ENCODE data around the gene ACVRL1.
A peak's percentile ranks its signal among the peaks of the same experiment; 100 is the strongest.
"Not testable (repeated sequence)": the region's sequence is repeated elsewhere in the genome, so short reads cannot be mapped to it uniquely, and the experiment has no call there.

Gene ACVRL1

GRCh38 chr12:51874000-51874399 is 33.3 kb upstream of the ACVRL1 start:
- no peak for DNase-seq (ENCODE audit: low read depth)

- no peak for DNase-seq (ENCODE audit: low read depth)
These were observed 32.8 kb upstream of the ACVRL1 start for GRCh38 chr12:51874486-51874885.

- DNase-seq (ENCODE audit: low read depth), result no peak
These were observed 28.2 kb upstream of the ACVRL1 start for GRCh38 chr12:51879102-51879501.

- DNase-seq (ENCODE audit: low read depth), result no peak
These were observed 24.0 kb upstream of the ACVRL1 start for GRCh38 chr12:51883295-51883694.

DNA sequence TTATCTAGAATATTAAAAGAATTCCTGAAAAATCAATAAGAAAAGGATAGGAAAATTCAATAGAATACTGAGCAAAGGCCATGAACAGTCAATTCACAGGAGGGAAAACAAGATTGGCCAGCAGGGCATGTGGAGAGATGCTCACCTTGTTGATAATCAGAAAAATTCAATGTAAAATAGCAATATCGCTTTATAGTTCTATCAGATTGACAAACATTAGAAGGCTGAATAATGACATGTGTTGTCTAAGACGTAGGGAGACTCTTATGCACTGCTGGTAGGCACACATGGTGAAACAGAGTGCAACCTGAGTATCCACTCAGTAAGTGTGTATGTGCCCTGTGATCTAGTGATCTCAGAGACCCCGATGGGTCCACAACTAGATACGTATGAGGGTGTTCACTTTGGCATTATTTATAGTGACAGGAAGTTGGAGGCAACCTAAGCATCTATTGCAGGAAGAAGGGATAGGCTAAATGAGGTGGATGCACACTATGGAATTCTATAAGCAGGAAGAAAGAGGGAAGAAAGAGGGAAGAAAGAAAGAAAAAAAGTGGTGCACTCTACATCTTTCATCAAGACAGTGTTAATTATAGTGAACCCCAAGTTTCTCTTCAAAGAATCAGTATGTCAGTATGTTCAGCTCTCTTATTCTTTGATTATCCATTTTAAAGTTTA is 23.2 kb upstream of the ACVRL1 start:
- DNase-seq (ENCODE audit: low read depth), result no peak

- no peak for DNase-seq (ENCODE audit: low read depth)
These were observed 22.6 kb upstream of the ACVRL1 start for GRCh38 chr12:51884676-51885229.

DNA sequence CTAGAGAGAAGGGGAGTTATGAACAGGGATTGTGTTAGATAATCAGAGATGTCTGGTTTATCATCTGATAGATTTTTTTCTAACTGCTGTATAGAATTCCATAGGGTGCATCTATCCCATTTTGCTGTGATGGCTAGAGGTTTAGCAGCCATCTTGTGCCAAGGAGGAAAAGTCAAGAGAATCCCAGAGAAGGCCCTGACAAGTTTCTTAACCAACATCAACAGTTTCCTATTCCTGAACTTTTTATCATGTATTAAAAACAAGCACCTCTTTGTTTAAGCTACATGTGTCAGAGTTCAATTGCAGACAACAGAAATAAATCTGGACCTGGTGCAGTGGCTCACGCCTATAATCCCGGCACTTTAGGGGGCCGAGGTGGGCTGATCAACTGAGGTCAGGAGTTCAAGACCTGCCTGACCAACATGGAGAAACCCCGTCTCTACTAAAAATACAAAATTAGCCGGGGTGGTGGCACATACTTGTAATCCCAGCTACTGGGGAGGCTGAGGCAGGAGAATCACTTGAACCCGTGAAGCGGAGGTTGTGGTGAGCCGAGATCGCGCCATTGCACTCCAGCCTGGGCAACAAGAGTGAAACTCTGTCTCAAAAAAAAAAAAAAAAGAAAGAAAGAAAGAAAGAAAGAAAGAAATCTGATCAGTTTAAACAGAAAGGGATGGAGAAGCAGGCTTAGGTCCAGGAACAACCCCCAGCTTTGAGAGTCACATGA is 21.8 kb upstream of the ACVRL1 start:
- DNase-seq (ENCODE audit: low read depth), result not testable (repeated sequence)

GRCh38 chr12:51886021-51886710 is 21.1 kb upstream of the ACVRL1 start:
- peak; percentile 27 for DNase-seq (ENCODE audit: low read depth)

GRCh38 chr12:51887476-51888315 is 19.6 kb upstream of the ACVRL1 start, which contains the start of gene ANKRD33:
Gene ANKRD33 (plus strand): TSS chr12:51888103. CDS start chr12:51888187, 84 bp downstream.
- DNase-seq (ENCODE audit: low read depth), result no peak

DNA sequence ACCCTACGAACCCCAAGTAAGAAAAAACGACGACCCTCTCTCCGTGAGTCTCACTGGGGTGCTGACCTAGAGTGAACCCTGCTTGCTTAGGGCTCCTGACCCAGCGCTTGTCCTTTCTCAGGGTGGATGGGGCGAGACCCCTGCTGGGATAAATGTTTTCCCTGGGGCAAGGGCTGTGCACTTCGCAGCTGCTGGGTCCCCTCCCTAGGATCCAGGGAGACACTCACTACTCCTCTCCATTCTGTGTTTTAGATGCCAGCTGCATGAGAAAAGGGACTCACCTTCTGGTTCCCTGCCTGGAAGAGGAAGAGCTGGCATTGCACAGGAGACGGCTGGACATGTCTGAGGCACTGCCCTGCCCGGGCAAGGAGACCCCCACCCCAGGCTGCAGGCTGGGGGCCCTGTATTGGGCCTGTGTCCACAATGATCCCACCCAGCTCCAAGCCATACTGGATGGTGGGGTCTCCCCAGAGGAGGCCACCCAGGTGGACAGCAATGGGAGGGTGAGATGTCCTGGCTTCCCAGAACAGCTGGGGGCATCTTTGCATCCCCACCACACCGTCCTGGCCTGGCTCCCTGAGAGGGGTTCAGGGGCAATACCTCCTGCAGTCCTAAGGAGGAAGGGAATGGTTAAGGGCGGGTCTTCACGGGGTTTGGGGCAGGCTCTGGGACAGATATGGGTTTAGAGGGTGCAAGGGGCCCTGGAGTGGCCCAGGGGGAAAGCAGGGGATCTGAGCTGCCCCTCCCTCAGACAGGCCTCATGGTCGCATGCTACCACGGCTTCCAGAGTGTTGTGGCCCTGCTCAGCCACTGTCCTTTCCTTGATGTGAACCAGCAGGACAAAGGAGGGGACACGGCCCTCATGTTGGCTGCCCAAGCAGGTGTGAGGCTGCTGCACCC is 18.7 kb upstream of the ACVRL1 start:
- DNase-seq (ENCODE audit: low read depth), result no peak

GRCh38 chr12:51889216-51890132 is 17.8 kb upstream of the ACVRL1 start:
- DNase-seq (ENCODE audit: low read depth), result no peak

GRCh38 chr12:51890133-51890464 is 17.2 kb upstream of the ACVRL1 start:
- DNase-seq (ENCODE audit: low read depth), result no peak

DNA sequence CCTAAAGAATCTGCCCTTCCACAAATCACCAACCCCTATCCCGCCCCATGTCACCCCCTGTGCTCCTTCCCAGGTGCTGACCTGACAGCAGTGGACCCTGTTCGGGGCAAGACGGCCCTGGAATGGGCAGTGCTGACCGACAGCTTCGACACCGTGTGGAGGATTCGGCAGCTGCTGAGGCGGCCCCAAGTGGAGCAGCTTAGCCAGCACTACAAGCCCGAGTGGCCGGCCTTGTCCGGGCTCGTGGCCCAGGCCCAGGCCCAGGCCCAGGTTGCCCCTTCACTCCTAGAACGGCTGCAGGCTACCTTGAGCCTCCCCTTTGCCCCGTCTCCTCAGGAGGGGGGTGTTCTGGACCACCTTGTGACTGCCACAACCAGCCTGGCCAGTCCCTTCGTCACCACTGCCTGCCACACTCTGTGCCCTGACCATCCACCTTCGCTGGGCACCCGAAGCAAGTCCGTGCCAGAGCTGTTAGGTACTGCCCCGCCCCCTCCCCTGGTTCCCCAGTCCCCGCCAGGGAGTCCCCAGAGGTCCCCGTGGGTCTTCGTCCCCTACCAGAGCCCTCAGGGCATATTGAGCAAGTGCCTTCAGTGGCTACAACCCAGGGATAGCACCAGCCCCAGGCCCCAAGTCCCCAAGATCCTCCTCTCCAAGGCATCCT is 16.7 kb upstream of the ACVRL1 start:
- DNase-seq (ENCODE audit: low read depth), result no peak

GRCh38 chr12:51891843-51892242 is 15.5 kb upstream of the ACVRL1 start:
- DNase-seq (ENCODE audit: low read depth), result no peak

DNA sequence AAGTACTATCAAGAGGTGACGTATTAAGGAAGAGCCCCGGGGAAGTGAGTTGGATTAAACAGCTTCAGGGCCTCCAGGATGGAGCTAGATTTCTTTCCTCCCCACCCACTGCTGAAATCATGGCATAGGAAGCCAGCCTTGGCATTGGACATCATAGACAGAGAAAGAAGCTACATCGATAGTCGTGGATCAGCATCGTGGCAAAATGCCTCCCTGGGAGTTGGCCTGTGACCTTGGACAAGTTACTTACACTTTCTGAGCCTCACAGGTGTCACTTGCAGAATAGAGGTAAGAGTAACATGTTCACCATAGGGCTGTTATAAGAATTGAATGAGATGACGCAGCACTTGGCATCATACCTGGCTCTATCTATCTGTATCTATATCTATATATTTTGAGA is 13.5 kb upstream of the ACVRL1 start:
- DNase-seq (ENCODE audit: low read depth), result no peak

DNA sequence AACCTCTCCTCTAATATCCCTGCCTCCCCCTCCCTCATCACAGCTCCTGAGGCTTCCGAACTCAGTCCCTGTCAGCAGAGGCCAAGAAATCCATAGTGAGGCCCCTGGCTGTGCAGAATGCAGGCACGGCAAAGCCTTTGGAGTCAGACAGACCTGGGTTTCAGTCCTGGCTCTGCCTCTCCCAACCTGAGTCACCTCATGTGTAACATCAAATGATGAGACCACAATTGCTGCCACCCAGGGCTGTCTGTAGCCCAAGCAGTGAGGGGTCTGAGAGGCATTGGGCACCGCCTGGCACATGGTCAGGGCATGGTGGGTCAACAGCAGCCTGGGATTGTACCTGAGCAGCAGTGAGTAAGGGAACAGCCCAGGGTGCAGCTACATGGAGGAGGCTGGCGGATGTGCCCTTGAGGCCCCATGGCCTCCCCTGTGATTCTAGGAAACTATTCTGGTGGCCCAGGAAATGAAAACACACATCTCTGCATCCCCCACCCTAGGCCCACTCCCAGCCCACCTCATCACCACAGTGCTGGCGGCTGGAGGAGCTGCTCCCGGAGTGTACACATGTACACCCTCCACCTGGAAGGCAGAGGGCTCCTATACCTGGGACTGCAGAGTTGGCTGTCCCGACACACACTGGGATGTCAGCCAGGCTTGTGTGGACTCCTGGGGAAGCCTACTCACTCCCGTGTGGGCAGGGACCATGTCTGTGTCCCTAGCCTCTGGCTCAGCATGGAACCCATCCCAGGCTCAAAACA is 11.7 kb upstream of the ACVRL1 start:
- no peak for DNase-seq (ENCODE audit: low read depth)

- no peak for DNase-seq (ENCODE audit: low read depth)
These were observed 11.1 kb upstream of the ACVRL1 start for GRCh38 chr12:51896236-51896635.

DNA sequence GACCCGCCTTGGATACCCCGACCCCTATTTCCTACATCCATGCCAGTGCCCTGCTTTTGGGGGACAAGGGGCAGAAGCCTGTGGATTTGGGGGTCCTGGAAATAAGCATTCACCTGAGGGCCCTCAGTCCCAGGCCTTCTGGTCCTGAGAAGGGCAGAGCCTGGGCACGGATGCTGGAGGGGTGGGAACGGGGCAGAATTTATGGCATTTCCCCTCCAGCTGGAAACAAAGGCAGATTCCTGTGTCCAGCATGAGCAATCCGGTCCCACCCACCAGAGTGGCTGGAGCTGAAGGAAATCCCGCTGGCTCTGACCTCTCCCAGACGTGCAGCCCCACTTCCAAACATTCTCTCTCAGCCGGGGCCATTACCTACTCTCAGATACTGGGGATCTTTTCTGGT is 10.1 kb upstream of the ACVRL1 start:
- no peak for DNase-seq (ENCODE audit: low read depth)

- no peak for DNase-seq (ENCODE audit: low read depth)
These were observed 8.8 kb upstream of the ACVRL1 start for GRCh38 chr12:51898506-51898905.
